Measurements from ENCODE around the gene SRRM2.
A peak's percentile ranks its signal among the peaks of the same experiment; 100 is the strongest.

Gene SRRM2

GRCh38 chr16:2767891-2768290, 15.5 kb downstream of the SRRM2 start:
- TF ChIP-seq, protein P1, sequence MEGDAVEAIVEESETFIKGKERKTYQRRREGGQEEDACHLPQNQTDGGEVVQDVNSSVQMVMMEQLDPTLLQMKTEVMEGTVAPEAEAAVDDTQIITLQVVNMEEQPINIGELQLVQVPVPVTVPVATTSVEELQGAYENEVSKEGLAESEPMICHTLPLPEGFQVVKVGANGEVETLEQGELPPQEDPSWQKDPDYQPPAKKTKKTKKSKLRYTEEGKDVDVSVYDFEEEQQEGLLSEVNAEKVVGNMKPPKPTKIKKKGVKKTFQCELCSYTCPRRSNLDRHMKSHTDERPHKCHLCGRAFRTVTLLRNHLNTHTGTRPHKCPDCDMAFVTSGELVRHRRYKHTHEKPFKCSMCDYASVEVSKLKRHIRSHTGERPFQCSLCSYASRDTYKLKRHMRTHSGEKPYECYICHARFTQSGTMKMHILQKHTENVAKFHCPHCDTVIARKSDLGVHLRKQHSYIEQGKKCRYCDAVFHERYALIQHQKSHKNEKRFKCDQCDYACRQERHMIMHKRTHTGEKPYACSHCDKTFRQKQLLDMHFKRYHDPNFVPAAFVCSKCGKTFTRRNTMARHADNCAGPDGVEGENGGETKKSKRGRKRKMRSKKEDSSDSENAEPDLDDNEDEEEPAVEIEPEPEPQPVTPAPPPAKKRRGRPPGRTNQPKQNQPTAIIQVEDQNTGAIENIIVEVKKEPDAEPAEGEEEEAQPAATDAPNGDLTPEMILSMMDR (IDR thresholded peaks at IDR 0.05; ENCODE audit: low read depth, low read length), result no peak
- DNase-seq (ENCODE audit: low read depth in 2 of 2), result peak in 1 of 2 donors; percentile 53
- H3K4me3 ChIP-seq (replicated peaks in 1 of 2; ENCODE audit: low read depth in 2 of 2, low read length in 2 of 2), result no peak overlapping the region

GRCh38 chr16:2768403-2769089, 16.1 kb downstream of the SRRM2 start:
- peak; percentile 30 to 77 for DNase-seq (ENCODE audit: low read depth in 2 of 2)
- H3K4me3 ChIP-seq (replicated peaks in 1 of 2; ENCODE audit: low read depth in 2 of 2, low read length in 2 of 2), result no peak overlapping the region
- TF ChIP-seq, protein P1 (IDR thresholded peaks at IDR 0.05; ENCODE audit: low read depth, low read length), result no peak

DNA sequence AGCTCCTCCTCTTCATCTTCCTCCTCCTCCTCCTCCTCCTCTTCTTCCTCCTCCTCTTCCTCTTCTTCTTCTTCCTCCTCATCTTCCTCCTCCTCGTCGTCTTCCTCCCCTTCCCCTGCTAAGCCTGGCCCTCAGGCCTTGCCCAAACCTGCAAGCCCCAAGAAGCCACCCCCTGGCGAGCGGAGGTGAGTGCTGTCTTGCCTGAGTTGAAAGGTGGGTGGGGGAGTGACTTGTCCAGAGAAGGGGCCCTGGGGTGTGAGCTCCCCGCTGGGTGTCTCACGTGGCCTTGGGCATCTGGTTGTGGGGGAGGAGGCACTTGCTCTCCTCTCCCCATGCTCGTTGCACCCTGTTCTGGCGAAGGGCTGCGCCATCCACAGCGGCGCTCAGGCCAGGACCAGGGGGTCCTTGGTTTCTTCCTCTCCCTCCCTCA, 16.7 kb downstream of the SRRM2 start:
- no peak overlapping the region for H3K4me3 ChIP-seq (replicated peaks in 1 of 2; ENCODE audit: low read depth in 2 of 2, low read length in 2 of 2)
- TF ChIP-seq, protein P1 (IDR thresholded peaks at IDR 0.05; ENCODE audit: low read depth, low read length), result no peak
- no peak for DNase-seq (ENCODE audit: low read depth in 2 of 2)

- H3K4me3 ChIP-seq (replicated peaks in 1 of 2; ENCODE audit: low read depth in 2 of 2, low read length in 2 of 2), result no peak overlapping the region
- DNase-seq (ENCODE audit: low read depth in 2 of 2), result peak; percentile 65 to 70
- TF ChIP-seq, protein P1 (IDR thresholded peaks at IDR 0.05; ENCODE audit: low read depth, low read length), result no peak
These were observed 17.2 kb downstream of the SRRM2 start for GRCh38 chr16:2769675-2770056.

DNA sequence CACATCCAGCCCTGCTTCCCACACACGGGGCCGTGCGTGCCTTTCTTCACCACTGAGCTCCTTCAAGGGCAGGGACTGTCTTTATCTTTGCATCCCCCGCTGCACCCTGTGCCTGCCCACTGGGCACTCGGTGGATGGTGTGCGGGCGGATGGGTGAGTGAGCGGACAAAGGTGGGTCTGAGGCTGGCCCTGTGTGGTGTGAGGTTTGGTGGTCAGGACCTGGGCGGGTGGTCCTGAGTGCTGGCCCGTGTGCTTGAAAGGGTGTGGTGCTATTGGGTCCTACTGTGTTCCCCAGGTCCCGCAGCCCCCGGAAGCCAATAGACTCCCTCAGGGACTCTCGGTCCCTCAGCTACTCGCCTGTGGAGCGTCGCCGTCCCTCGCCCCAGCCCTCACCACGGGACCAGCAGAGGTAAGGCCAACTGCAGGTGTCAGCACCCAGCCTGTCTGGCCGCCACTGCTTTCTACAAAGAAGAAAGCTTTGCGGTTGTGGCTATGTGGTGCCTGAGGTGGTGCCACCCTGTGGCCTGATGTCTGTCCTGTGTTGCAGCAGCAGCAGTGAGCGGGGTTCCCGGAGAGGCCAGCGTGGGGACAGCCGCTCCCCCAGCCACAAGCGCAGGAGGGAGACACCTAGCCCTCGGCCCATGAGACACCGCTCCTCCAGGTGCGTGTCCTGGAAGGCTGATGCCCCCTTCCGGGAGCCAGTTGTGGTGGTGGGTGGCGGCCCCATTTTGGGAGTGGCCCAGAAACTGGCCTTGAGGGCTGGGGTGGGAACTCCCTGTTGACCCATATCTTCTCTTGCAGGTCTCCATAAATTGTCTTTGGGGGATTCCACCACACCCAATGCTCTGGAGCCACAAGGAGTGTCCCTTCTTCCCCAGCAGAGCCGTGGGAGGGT, 17.9 kb downstream of the SRRM2 start:
- no peak for DNase-seq (ENCODE audit: low read depth in 2 of 2)
- no peak overlapping the region for H3K4me3 ChIP-seq (replicated peaks in 1 of 2; ENCODE audit: low read depth in 2 of 2, low read length in 2 of 2)
- TF ChIP-seq, protein P1 (IDR thresholded peaks at IDR 0.05; ENCODE audit: low read depth, low read length), result no peak

DNA sequence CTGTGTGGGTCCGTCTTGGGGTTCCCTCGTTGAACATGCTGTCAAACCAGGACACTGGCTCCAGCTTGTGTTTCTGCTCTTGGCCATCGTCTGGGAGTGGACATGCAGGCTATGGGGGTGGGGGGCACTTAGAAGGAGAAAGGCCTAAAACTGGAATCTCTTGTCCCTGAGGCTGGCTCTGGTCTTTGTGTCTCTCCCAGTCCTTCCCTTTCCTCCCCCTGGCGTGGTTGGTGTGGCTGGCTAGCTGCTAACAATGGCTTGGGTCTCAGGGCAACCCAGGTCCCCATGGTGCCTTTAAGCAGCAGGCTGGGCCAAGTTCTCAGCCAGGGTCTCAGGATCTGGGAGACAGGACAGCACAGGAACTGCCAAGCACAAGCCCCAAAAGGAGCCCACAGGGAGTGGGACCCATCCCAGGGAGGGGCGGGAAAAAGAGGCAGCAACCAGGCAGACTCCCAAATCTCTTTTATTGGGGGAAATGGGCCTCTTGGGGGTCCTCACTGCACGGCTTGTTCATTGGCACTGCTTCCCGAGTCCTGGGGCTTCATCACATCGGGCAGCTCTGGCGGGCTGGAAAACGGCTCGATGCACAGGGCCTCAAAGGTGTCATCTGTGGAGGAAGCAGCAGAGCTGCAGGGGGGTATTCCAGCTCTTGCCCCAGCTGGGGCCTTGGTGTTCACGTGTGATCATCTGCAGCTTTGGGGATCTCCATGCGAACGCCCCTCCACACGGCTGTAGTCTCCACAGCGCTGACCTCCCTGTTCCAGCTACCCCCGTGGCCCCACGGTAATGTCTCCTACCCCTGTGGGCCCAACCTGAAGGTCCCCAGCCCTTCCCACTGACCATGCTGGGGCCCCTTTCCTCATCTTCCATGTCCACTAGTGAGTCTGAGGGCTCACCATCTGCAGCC, 19.3 kb downstream of the SRRM2 start:
- H3K4me3 ChIP-seq (replicated peaks in 1 of 2; ENCODE audit: low read depth in 2 of 2, low read length in 2 of 2), result no peak overlapping the region
- TF ChIP-seq, protein P1 (IDR thresholded peaks at IDR 0.05; ENCODE audit: low read depth, low read length), result no peak
- DNase-seq (ENCODE audit: low read depth in 2 of 2), result no peak
